H1 (cell line): ENCODE measurements around the gene DMAC2. TPM values are rescaled to one million over a fixed set of nuclear protein-coding genes. Genes with fewer than 3 reads are reported as not detected.

Experiments used
- EP300 ChIP-seq, 2 experiments: IDR thresholded peaks; 1 replicate in 1 of 2; 2 replicates in 1 of 2; pipeline ENCODE4 v1.6.1; 2011 to 2012; ENCODE audit warnings: low read depth in 2 of 2, low read length in 2 of 2, mild to moderate bottlenecking in 2 of 2, borderline replicate concordance in 1 of 2, inconsistent platforms in 1 of 2, moderate library complexity in 1 of 2
- JUND ChIP-seq: IDR thresholded peaks from 2 replicates; pipeline ENCODE4 v1.6.1; 2011; ENCODE audit warnings: mild to moderate bottlenecking, improper control_type of control experiment, low read length
- NANOG ChIP-seq: IDR thresholded peaks from 2 replicates; pipeline ENCODE4 v1.6.1; 2011; ENCODE audit warnings: low read length, low read depth, mild to moderate bottlenecking, inconsistent platforms; ENCODE audit not compliant: insufficient read depth, poor library complexity, severe bottlenecking
- polyA plus RNA-seq, 7 experiments: library from polyadenylated mRNA; depleted of rRNA in 3 of 7; stranded (reverse) in 5 of 7; unstranded in 2 of 7; fragments of >200 nt in 5 of 7; fragments of 200-250 nt in 2 of 7; gene quantifications; 1 replicate in 5 of 7; 2 replicates in 1 of 7; 4 replicates in 1 of 7; pipeline versions ENCODE4 v1.2.1 to v1.2.3, GENCODE V29; 2011 to 2013; ENCODE audit warnings: missing spikeins in 2 of 7, mixed read lengths in 2 of 7
- total RNA-seq: library from RNA; stranded (reverse); fragmentation: NEBNext Ultra II Directional; extraction: Animal tissue kit (Norgen Biotek cat#: 25700); gene quantifications from 2 replicates; pipeline ENCODE4 v1.2.1, GENCODE V29; 2021

The DMAC2 gene
- total and polyA plus RNA-seq, 2 of the 8 experiments (the other 6 are each of a cell fraction or from before 2014, with no cell fraction given), result 86.8 to 170 TPM

DNA sequence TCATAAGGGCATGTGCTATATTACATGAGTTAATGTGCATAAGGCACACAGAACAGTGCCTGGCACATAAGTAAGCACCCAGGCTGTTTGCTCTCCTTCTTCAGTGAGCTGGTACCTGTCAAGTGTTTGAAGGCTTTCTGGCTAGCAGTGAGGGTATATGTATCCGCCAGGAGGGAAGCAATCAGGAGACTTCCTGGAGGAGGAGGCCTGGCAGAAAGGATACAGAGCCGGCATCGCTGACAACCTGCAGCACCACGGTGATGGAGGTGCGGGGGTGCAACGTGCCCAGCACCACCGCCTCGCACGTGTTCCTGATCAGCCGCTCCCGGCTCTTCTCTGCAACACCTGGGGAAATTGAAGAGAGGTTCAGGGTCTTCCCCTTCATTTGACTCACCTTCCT lies 48.1 kb downstream of the DMAC2 start (continued):
- no peak for TF ChIP-seq JUND
- no peak for TF ChIP-seq EP300 (IDR thresholded peaks at IDR 0.05; ENCODE audit: borderline replicate concordance in 1 of 2, low read depth in 2 of 2, low read length in 2 of 2)
- TF ChIP-seq NANOG, result no peak
- TF ChIP-seq, all 59 proteins: peak for 0
